Epithelial cell of esophagus (primary cell): ENCODE results near the gene PRPSAP2.
"Not testable (repeated sequence)": the region's sequence is repeated elsewhere in the genome, so short reads cannot be mapped to it uniquely, and the experiment has no call there.

Experiments used
- DNase-seq: peaks from one replicate; pipeline ENCODE4 v3.0.0; 2010; ENCODE audit warnings: low read depth
- H3K4me3 ChIP-seq: 2 replicates; pipeline ENCODE4 v1.5.1; 2011; ENCODE audit warnings: mild to moderate bottlenecking, low read length, control low read depth
- TF ChIP-seq, protein P1 (sequence below): IDR thresholded peaks from 2 replicates; pipeline ENCODE4 v1.5.1; 2011; ENCODE audit warnings: low read depth, mild to moderate bottlenecking, low read length, control low read depth, inconsistent platforms; ENCODE audit not compliant: insufficient read depth; ENCODE audit errors: missing control alignments

The PRPSAP2 gene

DNA sequence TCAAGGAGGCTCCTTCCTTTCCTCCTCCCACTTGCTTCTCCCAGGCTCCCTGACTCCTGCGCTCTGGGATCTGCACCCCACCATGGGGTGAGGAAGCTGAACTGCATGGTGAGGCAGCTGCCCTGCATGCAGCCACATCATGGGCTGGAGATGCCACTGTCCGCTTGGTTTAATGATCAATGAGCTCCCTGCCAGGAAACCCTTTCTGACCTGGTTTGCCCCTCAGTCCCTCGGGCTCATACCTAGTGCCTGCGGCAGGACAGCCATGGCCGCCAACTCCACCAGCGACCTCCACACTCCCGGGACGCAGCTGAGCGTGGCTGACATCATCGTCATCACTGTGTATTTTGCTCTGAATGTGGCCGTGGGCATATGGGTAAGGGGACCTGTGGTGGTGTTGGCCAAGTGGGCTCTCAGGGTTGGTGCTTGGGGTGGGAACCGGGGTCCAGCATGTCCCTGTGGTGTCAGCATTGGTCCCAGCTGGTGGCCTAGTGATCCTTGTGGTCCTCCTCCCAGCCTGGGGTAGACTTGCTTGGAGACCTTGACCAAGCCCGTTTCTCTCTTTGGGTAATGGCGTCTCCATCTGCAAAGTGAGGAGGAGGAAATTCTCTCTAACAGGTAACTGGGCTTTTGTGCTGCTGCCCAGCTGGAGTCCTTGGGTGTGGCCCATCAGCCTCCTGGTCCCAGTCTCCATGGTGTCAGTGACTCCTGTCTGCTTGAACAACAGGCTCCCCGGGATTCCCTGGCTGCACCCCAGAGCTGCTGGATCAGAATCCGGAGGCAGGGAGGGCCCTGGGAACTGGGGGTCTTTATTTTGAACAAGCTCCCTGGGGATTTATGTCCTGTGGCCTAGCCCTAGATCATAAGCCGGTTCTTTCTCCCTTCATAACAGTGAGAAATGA lies 94.3 kb downstream of the PRPSAP2 start, which contains the start of gene SLC5A10:
Gene SLC5A10 (plus strand): TSS at position 225 of the 902 bp plus-strand sequence. CDS start 41 bp downstream, at position 266.
- H3K4me3 ChIP-seq: no peak within 1 kb of the TSS
- TF ChIP-seq, protein P1, sequence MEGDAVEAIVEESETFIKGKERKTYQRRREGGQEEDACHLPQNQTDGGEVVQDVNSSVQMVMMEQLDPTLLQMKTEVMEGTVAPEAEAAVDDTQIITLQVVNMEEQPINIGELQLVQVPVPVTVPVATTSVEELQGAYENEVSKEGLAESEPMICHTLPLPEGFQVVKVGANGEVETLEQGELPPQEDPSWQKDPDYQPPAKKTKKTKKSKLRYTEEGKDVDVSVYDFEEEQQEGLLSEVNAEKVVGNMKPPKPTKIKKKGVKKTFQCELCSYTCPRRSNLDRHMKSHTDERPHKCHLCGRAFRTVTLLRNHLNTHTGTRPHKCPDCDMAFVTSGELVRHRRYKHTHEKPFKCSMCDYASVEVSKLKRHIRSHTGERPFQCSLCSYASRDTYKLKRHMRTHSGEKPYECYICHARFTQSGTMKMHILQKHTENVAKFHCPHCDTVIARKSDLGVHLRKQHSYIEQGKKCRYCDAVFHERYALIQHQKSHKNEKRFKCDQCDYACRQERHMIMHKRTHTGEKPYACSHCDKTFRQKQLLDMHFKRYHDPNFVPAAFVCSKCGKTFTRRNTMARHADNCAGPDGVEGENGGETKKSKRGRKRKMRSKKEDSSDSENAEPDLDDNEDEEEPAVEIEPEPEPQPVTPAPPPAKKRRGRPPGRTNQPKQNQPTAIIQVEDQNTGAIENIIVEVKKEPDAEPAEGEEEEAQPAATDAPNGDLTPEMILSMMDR: peak; percentile 32
- no peak for DNase-seq

DNA sequence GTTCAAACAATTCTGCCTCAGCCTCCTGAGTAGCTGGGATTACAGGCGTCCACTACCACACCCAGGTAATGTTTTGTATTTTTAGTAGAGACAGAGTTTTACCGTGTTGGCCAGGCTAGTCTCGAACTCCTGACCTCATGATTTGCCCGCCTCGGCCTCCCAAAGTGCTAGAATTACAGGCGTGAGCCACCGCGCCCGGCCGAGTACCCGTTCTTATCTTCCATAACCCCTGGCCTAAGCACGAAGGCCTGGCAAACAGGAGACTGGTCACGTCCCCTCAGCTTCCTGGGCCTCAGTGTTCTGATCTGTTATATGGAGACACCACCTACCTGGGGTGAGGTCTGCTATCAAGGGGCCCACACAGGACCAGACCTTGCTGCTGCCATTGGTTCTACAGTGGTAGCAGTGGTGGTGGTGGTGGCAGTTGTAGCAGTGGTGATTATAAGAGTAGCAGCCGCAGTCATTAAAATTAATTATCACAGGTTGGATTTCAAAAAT lies 95.3 kb downstream of the PRPSAP2 start:
- DNase-seq: no peak
- TF ChIP-seq, protein P1: no peak
- H3K4me3 ChIP-seq: no peak overlapping the region

DNA sequence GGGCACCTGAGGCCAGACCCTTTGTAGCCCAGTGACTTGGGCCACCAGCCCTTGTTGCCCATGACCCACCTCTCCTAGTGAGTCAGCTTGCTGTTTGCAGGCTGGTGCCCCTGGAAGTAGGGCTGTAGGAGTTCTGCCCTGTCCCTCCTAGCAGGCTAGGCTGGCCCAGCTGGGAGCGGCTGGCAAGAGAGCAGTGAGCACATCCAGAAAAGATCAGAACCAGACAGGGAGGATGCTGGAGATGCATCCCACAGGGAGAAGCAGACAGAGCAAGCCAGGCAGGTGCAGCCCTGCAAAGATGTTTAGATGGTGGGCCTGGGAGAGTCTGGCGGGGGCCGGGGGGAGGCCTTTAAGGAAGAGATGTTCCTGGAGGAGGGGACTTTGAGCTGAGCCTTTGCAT lies 96.4 kb downstream of the PRPSAP2 start:
- no peak for DNase-seq
- H3K4me3 ChIP-seq: no peak overlapping the region
- TF ChIP-seq, protein P1: no peak

DNA sequence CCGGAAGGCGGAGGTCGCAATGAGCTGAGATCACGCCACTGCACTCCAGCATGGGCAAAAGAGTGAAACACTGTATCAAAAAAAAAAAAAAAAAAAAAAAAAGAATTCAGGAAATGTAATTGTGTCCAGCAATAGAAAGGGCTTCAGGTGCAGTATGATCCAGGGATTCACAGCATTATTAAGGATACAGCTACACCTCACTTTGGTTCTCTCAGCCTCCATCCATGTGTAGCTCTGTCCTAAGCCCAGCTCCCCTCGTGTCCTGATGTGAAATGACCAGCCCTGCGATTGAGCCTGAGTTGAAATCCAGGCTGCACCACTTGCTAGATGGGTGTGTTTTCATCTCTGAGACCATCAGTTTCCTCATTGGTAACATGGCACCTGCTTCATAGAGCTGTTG lies 97.1 kb downstream of the PRPSAP2 start:
- TF ChIP-seq, protein P1: no peak
- no peak for DNase-seq
- H3K4me3 ChIP-seq: no peak overlapping the region

DNA sequence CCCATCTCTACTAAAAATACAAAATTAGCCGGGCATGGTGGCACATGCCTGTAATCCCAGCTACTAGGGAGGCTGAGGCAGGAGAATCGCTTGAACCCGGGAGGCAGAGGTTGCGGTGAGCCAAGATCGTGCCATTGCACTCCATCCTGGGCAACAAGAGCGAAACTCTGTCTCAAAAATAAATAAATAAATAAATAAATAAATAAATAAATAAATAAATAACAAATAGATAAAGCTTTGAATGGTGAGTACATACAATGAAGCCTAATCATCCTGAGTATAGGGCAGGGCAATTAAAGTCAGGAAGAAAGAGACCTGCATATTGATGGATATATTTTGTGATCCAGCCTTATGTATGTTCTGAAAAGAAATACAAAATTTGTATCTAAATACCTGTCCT lies 98.1 kb downstream of the PRPSAP2 start:
- H3K4me3 ChIP-seq, DNase-seq: not testable (repeated sequence)

DNA sequence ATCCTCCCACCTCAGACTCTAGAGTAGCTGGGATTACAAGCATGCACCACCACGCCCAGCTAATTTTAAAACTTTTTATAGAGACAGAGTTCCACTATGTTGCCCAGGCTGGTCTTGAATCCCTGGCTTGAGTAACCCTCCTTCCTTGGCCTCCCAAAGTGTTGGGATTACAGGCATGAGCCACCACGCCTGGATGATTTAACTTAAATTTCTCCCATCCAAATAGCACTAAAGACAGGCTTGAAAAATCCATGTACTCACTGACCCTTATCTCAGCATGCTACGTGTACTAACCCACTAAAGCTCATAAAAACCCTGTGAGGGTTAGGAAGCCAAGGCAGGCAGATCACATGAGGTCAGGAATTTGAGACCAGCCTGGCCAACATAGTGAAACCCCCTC lies 98.7 kb downstream of the PRPSAP2 start:
- TF ChIP-seq, protein P1: no peak
- H3K4me3 ChIP-seq: no peak overlapping the region
- DNase-seq: no peak

DNA sequence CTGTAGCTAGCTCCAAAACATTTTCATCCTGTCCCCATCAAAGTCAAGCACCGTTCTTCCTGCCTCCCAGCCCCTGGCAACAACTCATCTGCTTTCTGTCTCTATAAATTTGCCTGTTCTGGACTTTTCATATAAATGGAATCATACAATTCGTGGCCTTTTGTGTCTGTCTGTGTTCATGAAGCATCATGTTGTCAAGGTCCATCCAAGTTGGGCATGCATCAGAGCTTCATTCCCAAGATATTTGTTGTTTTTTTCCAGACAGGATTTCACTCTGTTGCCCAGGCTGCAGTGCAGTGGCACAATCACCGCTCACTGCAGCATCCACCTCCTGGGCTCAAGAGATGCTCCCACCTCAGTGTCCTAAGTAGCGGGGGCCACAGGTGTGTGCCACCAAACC lies 99.9 kb downstream of the PRPSAP2 start:
- H3K4me3 ChIP-seq: no peak overlapping the region
- TF ChIP-seq, protein P1: no peak

More for the DNA sequence above, 99.9 kb downstream of the PRPSAP2 start:
- no peak for DNase-seq
